ENCODE results near the gene FRS3. TPM values are rescaled to one million over a fixed set of nuclear protein-coding genes. Genes with fewer than 3 reads are reported as not detected.

FRS3 gene
- total RNA-seq, 1 experiment from 2014 or later = 4.3 TPM

- no peak overlapping the region for H3K4me3 Mint-ChIP-seq (ENCODE audit: unreplicated experiment)
- Histone ChIP-seq H3K4me3 (ENCODE audit: low read depth, low read length) (no peak overlapping the region), H3K4me1 (no peaks in the 10 kb centered on the region), H3K36me3 (ENCODE audit: control insufficient read depth, insufficient read depth, low read length) (no peaks in the 10 kb centered on the region; the same call in none of the 2 replicates), H3K27me3 (replicated peaks; ENCODE audit: control insufficient read depth, insufficient read depth, low read length) (no peaks in the 10 kb centered on the region), H3K9me3 (no peaks in the 10 kb centered on the region)
- peaks cover 14% of the 10 kb centered on the region for H3K36me3 Mint-ChIP-seq (ENCODE audit: insufficient read depth, unreplicated experiment)
- no peak for DNase-seq
- no peak overlapping the region for H3K27ac Mint-ChIP-seq (ENCODE audit: unreplicated experiment)
- no peak for TF ChIP-seq CTCF (IDR thresholded peaks at IDR 0.05; ENCODE audit: insufficient read depth in 1 of 2, low read depth in 1 of 2, low read length in 1 of 2, severe bottlenecking in 1 of 2, unreplicated experiment in 1 of 2)
- no peaks in the 10 kb centered on the region for H3K9me3 Mint-ChIP-seq (ENCODE audit: unreplicated experiment)
- no peaks in the 10 kb centered on the region for H3K4me1 Mint-ChIP-seq (ENCODE audit: low read depth, unreplicated experiment)
- intact Hi-C loops (cut with micrococcal nuclease; ENCODE audit: unreplicated experiment) = no loop called here
- no peaks in the 10 kb centered on the region for H3K27me3 Mint-ChIP-seq (ENCODE audit: insufficient read depth, unreplicated experiment)
- POLR2A ChIA-PET = no interaction called here
- CTCF ChIA-PET = interaction anchor here (0.6 to 1.3 kb wide), 2 partner anchors 13 to 472 kb away, joined by 4 read pairs; no protein-coding TSS in a partner anchor
- no TSS peak for BruUV-seq (replicated peaks)
Measured at GRCh38 chr6:41799559-41799911, 19.8 kb upstream of the FRS3 start.

- ChIA-PET POLR2A (no interaction called here), CTCF (interaction anchor here (0.6 to 1.3 kb wide), 2 partner anchors 13 to 472 kb away, joined by 4 read pairs; no protein-coding TSS in a partner anchor)
- TF ChIP-seq CTCF (IDR thresholded peaks at IDR 0.05; ENCODE audit: insufficient read depth in 1 of 2, low read depth in 1 of 2, low read length in 1 of 2, severe bottlenecking in 1 of 2, unreplicated experiment in 1 of 2) = no peak
- DNase-seq = no peak
- Mint-ChIP-seq H3K27ac (ENCODE audit: unreplicated experiment) (no peak overlapping the region), H3K27me3 (ENCODE audit: insufficient read depth, unreplicated experiment) (no peaks in the 10 kb centered on the region), H3K4me3 (ENCODE audit: unreplicated experiment) (no peak overlapping the region), H3K4me1 (ENCODE audit: low read depth, unreplicated experiment) (no peaks in the 10 kb centered on the region), H3K9me3 (ENCODE audit: unreplicated experiment) (no peaks in the 10 kb centered on the region), H3K36me3 (ENCODE audit: insufficient read depth, unreplicated experiment) (peaks cover 14% of the 10 kb centered on the region)
- no TSS peak for BruUV-seq (replicated peaks)
- Histone ChIP-seq H3K9me3 (no peaks in the 10 kb centered on the region), H3K27me3 (replicated peaks; ENCODE audit: control insufficient read depth, insufficient read depth, low read length) (no peaks in the 10 kb centered on the region), H3K4me1 (no peaks in the 10 kb centered on the region), H3K4me3 (ENCODE audit: low read depth, low read length) (no peak overlapping the region), H3K36me3 (ENCODE audit: control insufficient read depth, insufficient read depth, low read length) (no peaks in the 10 kb centered on the region; the same call in none of the 2 replicates)
- intact Hi-C loops (cut with micrococcal nuclease; ENCODE audit: unreplicated experiment) = no loop called here
Measured at GRCh38 chr6:41798901-41799558, 19.3 kb upstream of the FRS3 start.

- Mint-ChIP-seq H3K27ac (ENCODE audit: unreplicated experiment) (no peak overlapping the region), H3K4me1 (ENCODE audit: low read depth, unreplicated experiment) (no peaks in the 10 kb centered on the region), H3K27me3 (ENCODE audit: insufficient read depth, unreplicated experiment) (no peaks in the 10 kb centered on the region), H3K4me3 (ENCODE audit: unreplicated experiment) (no peak overlapping the region), H3K36me3 (ENCODE audit: insufficient read depth, unreplicated experiment) (peaks cover 22% of the 10 kb centered on the region), H3K9me3 (ENCODE audit: unreplicated experiment) (no peaks in the 10 kb centered on the region)
- H3K27me3 ChIP-seq (replicated peaks; ENCODE audit: control insufficient read depth, insufficient read depth, low read length) = no peaks in the 10 kb centered on the region
- no peaks in the 10 kb centered on the region for H3K4me1 ChIP-seq
- CTCF ChIA-PET = no interaction called here
- H3K36me3 ChIP-seq (ENCODE audit: control insufficient read depth, insufficient read depth, low read length) = no peaks in the 10 kb centered on the region; the same call in none of the 2 replicates
- intact Hi-C loops (cut with micrococcal nuclease; ENCODE audit: unreplicated experiment) = no loop called here
- H3K4me3 ChIP-seq (ENCODE audit: low read depth, low read length) = no peak overlapping the region
- no peaks in the 10 kb centered on the region for H3K9me3 ChIP-seq
- no peak for DNase-seq
- POLR2A ChIA-PET = no interaction called here
- TF ChIP-seq CTCF (IDR thresholded peaks at IDR 0.05; ENCODE audit: insufficient read depth in 1 of 2, low read depth in 1 of 2, low read length in 1 of 2, severe bottlenecking in 1 of 2, unreplicated experiment in 1 of 2) = no peak
- BruUV-seq (replicated peaks) = no TSS peak
Measured at GRCh38 chr6:41796474-41796873, 16.8 kb upstream of the FRS3 start.
